ENCODE measurements around the gene GCNT3. TPM values are rescaled to one million over a fixed set of nuclear protein-coding genes. Genes with fewer than 3 reads are reported as not detected.

GCNT3 gene
- polyA plus RNA-seq, 3 donors, result not detected

- no peak overlapping the region for H3K27ac Mint-ChIP-seq
- no peak overlapping the region for H3K4me3 ChIP-seq (replicated peaks in 1 of 3; ENCODE audit: low read depth in 2 of 3, low read length in 3 of 3)
- no peak overlapping the region for H3K27ac ChIP-seq (ENCODE audit: low read depth in 1 of 2, low read length in 2 of 2)
- TF ChIP-seq, protein P1, sequence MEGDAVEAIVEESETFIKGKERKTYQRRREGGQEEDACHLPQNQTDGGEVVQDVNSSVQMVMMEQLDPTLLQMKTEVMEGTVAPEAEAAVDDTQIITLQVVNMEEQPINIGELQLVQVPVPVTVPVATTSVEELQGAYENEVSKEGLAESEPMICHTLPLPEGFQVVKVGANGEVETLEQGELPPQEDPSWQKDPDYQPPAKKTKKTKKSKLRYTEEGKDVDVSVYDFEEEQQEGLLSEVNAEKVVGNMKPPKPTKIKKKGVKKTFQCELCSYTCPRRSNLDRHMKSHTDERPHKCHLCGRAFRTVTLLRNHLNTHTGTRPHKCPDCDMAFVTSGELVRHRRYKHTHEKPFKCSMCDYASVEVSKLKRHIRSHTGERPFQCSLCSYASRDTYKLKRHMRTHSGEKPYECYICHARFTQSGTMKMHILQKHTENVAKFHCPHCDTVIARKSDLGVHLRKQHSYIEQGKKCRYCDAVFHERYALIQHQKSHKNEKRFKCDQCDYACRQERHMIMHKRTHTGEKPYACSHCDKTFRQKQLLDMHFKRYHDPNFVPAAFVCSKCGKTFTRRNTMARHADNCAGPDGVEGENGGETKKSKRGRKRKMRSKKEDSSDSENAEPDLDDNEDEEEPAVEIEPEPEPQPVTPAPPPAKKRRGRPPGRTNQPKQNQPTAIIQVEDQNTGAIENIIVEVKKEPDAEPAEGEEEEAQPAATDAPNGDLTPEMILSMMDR (IDR thresholded peaks at IDR 0.05), result no peak
- no peak for DNase-seq
- H3K36me3 ChIP-seq (replicated peaks in 1 of 2; ENCODE audit: control insufficient read depth in 1 of 2, insufficient read depth in 2 of 2, low read length in 2 of 2), result peaks cover 46 to 56% of the 10 kb centered on the region in 2 donors
- no peak overlapping the region for H3K4me2 ChIP-seq (replicated peaks; ENCODE audit: extremely low read depth, low read length, poor library complexity, severe bottlenecking)
- H4K20me1 ChIP-seq (ENCODE audit: insufficient read depth, low read length), result peaks cover 66% of the 10 kb centered on the region
- WGBS (ENCODE audit: insufficient coverage), result no CpG with 5 or more reads among the region's 1 CpG
- no peak overlapping the region for H2AFZ ChIP-seq (ENCODE audit: insufficient read depth, low read depth, low read length, poor library complexity, severe bottlenecking)
- intact Hi-C loops (cut with micrococcal nuclease), result no loop called here
- peaks cover 41 to 60% of the 10 kb centered on the region in 2 donors for H3K36me3 Mint-ChIP-seq
- H3K4me1 ChIP-seq (ENCODE audit: control insufficient read depth in 1 of 2, insufficient read depth in 2 of 2, low read length in 2 of 2), result peaks cover 18 to 25% of the 10 kb centered on the region in 2 donors
- H3K79me2 ChIP-seq (ENCODE audit: insufficient read depth, low read length), result peaks cover 43% of the 10 kb centered on the region
- no peaks in the 10 kb centered on the region for H3K27me3 ChIP-seq (ENCODE audit: control insufficient read depth in 2 of 2, insufficient read depth in 2 of 2, low read length in 2 of 2)
- H3K27me3 Mint-ChIP-seq (ENCODE audit: low read depth in 3 of 3), result peaks cover 0 to 1% (median 0%) of the 10 kb centered on the region in 3 donors
- no peaks in the 10 kb centered on the region for H3K9me3 ChIP-seq (replicated peaks in 1 of 2; ENCODE audit: control insufficient read depth in 1 of 2, insufficient read depth in 1 of 2, low read length in 2 of 2)
- H3K4me3 Mint-ChIP-seq, result no peak overlapping the region
- H3K9me3 Mint-ChIP-seq, result no peaks in the 10 kb centered on the region
- peaks cover 2% of the 10 kb centered on the region for H3K4me1 Mint-ChIP-seq
- no peak overlapping the region for H3K9ac ChIP-seq (ENCODE audit: insufficient read depth, low read length, poor library complexity, severe bottlenecking)
Measured at GRCh38 chr15:59659366-59659765, 47.8 kb downstream of the GCNT3 start.

- Histone ChIP-seq H3K36me3 (replicated peaks in 1 of 2; ENCODE audit: control insufficient read depth in 1 of 2, insufficient read depth in 2 of 2, low read length in 2 of 2) (peaks cover 73 to 82% of the 10 kb centered on the region in 2 donors), H3K27ac (ENCODE audit: low read depth in 1 of 2, low read length in 2 of 2) (no peak overlapping the region), H3K4me2 (replicated peaks; ENCODE audit: extremely low read depth, low read length, poor library complexity, severe bottlenecking) (no peak overlapping the region), H3K4me3 (replicated peaks in 1 of 3; ENCODE audit: low read depth in 2 of 3, low read length in 3 of 3) (no peak overlapping the region), H4K20me1 (ENCODE audit: insufficient read depth, low read length) (peaks cover 71% of the 10 kb centered on the region), H2AFZ (ENCODE audit: insufficient read depth, low read depth, low read length, poor library complexity, severe bottlenecking) (no peak overlapping the region), H3K9me3 (replicated peaks in 1 of 2; ENCODE audit: control insufficient read depth in 1 of 2, insufficient read depth in 1 of 2, low read length in 2 of 2) (no peaks in the 10 kb centered on the region), H3K9ac (ENCODE audit: insufficient read depth, low read length, poor library complexity, severe bottlenecking) (no peak overlapping the region), H3K4me1 (ENCODE audit: control insufficient read depth in 1 of 2, insufficient read depth in 2 of 2, low read length in 2 of 2) (peaks cover 5 to 6% of the 10 kb centered on the region in 2 donors), H3K27me3 (ENCODE audit: control insufficient read depth in 2 of 2, insufficient read depth in 2 of 2, low read length in 2 of 2) (no peaks in the 10 kb centered on the region), H3K79me2 (ENCODE audit: insufficient read depth, low read length) (peaks cover 25% of the 10 kb centered on the region)
- TF ChIP-seq, protein P1 (IDR thresholded peaks at IDR 0.05), result no peak
- H3K36me3 Mint-ChIP-seq, result peaks cover 53 to 82% of the 10 kb centered on the region in 2 donors
- DNase-seq, result no peak
- H3K9me3 Mint-ChIP-seq, result no peaks in the 10 kb centered on the region
- no CpG with 5 or more reads among the region's 1 CpG for WGBS (ENCODE audit: insufficient coverage)
- no peak overlapping the region for H3K27ac Mint-ChIP-seq
- peaks cover 0 to 1% (median 0%) of the 10 kb centered on the region in 3 donors for H3K27me3 Mint-ChIP-seq (ENCODE audit: low read depth in 3 of 3)
- peaks cover 2% of the 10 kb centered on the region for H3K4me1 Mint-ChIP-seq
- intact Hi-C loops (cut with micrococcal nuclease), result no loop called here
- H3K4me3 Mint-ChIP-seq, result no peak overlapping the region
Measured at GRCh38 chr15:59662260-59662659, 50.7 kb downstream of the GCNT3 start.
